Stimulated activated CD4-positive, alpha-beta T cell treated with anti-CD3 and anti-CD28 coated beads, Interleukin-12 subunit alpha, Interleukin-12 subunit beta, amount 100 ng/mL, for 24 hours (primary cell): ENCODE measurements around the gene FAM89A.
"Not testable (repeated sequence)": the region's sequence is repeated elsewhere in the genome, so short reads cannot be mapped to it uniquely, and the experiment has no call there.

Experiments used
- DNase-seq, 2 experiments: peaks; one replicate each; pipeline ENCODE4 v3.0.0-alpha.2; 2020; ENCODE audit warnings: low read depth in 2 of 2

FAM89A gene

DNA sequence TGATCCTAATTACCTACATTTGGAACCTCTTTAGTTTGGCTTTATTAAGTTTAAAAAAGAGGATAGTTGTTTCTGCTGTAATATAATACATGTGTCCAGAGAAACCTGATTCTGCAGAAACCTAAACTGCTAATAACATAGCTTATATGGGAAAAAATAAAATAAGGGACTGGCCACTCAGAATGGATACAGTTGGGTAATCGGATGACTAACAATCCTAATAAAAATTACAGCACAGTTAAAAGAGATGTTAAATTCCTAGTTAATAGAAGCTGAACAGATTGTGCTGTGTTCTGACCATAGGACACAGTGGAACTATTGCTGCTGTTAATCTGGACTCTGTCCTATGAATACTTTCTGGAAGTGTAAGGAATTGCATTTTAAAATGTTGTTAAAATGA, 45.2 kb downstream of the FAM89A start:
- no peak for DNase-seq

DNA sequence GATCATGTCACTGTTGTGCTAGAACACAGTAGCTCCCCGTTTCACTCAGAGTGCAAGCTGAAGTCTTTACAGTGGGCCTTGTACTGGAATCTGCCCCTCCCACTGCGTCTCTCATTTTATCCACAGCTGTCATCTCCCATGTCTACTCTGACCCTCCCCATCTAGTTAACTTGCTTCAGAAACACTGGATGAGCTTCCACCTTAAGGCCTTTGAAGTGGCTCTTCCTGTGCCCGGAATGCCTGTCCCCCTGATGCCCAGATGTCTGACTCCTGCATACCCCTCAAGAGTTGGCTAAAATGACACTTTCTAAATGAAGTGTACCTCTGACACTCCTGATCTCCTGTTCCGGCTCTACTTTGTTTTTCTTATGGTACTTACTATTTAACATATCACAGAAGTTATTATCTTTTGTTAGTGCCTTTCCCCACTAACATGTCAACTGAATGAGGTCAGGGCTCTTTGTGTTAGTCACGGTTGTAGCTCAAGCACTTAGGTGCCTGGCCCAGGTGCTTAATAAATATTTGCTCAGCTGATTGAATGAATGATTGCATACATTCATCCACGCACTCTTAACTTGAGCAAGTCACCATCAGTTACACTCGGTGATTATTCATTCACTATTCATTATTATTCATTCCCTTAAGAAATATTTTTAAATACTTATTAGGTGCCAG, 47.8 kb downstream of the FAM89A start:
- no peak for DNase-seq

DNA sequence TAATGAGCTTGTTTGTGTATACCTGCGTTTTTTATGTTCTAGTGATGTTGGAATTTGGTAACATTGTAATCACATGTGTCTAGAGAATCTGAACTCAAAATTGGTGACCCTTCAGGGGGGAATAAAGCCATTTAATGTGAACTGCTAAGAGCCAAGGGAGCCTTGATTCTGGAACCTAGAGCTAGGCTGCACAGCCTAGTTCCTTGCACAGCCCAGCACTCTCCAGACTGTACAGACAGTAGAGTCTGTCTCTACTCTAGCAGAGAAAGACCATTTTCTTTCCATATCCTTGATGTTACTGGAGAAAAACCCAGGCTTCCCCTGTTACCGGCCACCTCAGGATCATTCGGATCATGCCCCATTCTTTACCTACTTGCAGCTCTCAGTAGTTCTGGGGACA, 52.6 kb downstream of the FAM89A start:
- no peak for DNase-seq

DNA sequence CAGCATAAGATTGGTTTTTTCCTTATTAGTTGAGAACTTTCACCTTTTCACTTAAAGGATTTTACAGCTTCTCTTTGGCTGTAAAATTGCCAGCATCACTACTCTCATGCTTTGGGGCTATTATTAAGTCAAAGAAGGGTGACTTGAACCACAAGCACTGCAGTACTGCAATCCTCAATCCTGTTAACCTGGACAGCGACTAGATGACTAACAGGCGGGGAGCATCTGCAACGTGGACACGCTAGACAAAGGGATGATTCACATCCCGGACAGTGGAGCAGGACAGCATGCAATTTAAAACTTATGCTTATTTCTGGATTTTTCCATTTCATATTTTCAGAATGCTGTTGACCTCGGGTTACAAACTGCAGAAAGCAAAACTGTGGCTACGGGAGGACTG, 53.1 kb downstream of the FAM89A start:
- no peak for DNase-seq

DNA sequence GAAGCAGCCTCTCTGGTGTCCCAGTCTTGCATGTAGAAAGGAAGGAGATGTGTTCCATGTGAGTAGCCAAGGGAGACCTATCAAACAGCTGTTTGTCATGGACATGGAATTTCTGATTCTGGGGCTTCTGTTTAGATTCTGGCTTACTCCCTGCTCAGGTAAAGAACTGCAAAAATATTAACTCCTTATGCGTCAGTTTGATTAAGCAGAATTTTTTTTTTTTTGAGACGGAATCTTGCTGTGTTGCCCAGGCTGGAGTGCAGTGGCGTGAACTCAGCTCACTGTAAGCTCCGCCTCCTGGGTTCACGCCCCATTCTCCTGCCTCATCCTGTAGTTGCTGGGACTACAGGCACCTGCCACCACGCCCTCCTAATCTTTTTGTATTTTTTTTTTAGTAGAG, 54.3 kb downstream of the FAM89A start:
- DNase-seq = no peak

DNA sequence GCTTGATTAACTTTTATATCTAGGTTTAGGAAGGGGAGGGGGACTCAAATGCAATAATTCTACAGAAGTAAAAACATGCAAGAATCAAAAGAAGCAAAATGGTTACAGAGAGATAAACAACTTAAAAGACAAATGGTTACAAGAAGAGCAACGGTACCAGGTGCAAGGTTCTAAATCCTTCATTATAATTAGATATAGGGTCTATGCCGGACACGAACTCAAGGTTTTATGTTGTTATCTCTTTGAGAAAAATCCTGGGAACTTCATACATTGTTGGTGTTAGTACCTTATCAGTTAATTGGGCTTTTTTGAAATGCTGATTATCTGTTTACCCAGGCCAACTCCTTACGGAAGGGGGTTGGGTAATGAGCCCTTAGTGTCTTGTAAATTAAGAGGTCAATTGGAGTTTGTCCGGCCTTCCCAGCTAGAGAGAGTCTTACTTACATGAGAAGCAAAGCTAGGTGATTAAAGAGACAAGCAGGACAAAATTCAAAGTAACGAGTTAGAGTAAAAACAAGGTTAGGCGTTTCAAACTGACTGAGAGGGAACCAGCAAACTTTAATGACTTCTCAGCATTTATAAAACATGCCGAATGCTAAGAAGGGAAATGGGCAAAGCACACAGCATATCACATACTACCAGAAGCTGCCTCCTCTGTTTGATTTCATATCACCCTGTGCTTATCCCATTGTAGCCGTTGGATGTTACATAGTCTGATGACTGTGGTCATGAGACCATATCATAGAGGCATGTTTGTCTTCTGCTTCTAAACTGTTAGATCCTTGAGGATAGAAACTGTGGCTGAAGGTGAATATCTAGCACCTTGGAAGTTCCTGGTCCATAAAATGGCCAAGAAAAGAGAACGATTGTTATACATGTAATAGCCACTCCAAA, 55.2 kb downstream of the FAM89A start:
- DNase-seq = not testable (repeated sequence)

DNA sequence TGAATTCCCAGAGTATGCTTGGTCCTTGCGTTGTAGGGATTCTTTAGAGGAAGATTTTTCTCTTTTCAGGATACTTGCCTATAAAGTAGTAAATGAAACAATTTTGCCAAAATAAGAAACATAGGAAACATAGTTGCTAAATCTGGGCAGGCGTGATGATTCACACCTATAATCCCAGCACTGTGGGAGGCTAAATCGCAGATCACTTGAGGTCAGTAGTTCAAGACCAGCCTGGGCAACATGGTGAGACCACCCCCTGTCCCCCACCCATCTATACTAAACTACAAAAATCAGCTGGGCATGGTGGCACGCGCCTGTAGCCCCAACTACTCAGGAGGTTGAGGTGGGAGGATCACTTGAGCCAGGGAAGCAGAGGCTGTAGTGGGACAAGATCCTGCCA, 56.2 kb downstream of the FAM89A start:
- no peak for DNase-seq

DNA sequence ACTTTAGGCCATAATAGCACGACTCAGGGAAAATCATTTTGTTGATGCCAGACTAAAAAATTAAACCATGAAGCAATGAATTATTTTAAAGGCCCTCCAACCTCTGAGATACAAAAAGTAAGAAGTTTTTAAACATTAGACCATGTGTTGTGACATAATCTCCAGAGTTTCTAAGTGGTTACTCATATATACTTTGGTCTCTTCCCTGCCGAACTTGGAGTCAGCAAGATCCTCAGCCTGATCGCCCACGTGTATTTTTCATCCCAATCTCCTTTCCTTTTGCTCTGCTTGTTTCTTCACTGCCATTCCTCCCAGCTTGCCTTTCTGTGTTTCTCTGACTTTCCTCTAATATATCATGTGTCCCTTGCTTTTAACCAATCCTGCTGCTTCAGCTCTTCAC, 57.4 kb downstream of the FAM89A start:
- no peak for DNase-seq

DNA sequence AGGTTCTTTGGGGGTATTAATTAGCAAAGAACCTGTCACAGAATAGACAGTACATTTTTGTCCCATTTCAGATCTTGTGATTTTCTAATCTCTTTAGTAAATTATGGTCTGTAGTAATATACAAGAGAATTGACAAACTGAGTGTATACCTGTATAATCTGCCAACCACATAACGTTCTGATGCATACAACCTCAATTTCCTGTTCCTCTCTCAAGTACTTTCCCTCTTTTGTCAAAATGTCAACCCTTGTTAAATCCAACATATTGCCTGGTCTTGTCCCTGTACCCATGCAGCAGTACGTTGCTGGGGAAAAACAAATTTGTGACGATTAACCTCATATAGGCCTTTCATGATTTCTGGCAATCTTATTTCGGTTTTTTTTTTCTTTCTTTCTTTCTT, 60.1 kb downstream of the FAM89A start:
- DNase-seq = no peak

DNA sequence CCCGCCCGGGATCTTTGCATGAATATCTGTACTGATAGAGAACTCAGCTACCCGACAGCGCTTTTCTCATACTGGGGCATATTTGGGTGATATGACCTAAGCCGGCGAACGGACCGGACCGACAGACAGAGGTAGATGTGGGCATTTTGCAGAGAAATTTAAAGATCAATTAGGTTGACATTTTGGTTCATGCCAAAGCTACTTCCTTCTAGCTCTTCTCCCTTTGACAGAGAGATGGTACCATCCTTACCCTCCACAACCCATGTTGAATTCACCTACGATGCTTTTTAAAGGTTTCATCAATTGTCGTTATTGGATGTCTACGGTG, 60.7 kb downstream of the FAM89A start:
- DNase-seq = no peak

DNA sequence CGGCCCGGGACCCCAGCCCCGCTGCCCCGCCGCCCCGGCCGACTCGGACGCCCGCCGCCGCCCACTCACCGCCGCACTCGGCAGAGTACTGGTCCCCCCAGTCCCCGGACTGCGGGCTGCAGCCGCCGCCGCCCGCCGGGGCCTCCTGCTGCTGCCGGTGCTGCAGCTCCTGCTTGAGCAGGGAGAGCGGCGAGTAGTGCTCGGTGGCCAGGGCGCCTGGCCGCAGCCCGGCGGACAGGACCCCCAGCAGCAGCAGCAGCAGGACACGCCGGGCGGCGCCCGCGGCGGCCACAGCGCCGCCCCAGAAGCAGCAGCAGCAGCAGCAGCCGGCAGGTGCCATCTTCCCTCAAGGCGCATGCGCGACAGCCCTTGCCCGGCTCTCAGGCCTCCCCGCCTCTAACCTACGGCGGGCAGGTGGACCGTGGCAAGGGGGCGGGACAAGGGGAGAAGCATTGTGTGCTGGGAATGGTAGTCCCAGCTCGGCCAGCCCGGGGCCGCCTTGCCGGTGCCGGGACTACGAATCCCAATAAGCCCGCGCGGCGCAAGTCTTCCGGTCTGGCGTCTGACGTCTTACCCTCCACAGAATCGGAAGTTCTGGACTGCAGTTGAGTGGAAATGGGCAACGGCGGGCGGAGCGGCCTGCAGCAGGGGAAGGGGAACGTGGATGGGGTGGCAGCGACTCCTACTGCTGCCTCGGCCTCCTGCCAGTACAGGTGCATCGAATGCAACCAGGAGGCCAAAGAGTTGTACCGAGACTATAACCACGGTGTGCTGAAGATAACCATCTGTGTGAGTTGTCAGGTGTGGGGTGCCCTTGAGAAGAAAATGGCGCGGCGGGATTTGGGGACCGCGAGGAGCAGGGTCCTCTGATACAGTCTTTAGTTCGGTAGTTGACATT, 61.3 kb downstream of the FAM89A start, which contains the start of the genes ARV1 and TTC13:
TSS of gene ARV1 (plus strand) at position 604 of the 898 bp plus-strand sequence. CDS start at position 616, 12 bp downstream.
TSS of gene TTC13 (minus strand) at position 371 of the 898 bp plus-strand sequence. CDS start at position 340, 31 bp downstream.
- DNase-seq = peak; percentile 95 to 96

DNA sequence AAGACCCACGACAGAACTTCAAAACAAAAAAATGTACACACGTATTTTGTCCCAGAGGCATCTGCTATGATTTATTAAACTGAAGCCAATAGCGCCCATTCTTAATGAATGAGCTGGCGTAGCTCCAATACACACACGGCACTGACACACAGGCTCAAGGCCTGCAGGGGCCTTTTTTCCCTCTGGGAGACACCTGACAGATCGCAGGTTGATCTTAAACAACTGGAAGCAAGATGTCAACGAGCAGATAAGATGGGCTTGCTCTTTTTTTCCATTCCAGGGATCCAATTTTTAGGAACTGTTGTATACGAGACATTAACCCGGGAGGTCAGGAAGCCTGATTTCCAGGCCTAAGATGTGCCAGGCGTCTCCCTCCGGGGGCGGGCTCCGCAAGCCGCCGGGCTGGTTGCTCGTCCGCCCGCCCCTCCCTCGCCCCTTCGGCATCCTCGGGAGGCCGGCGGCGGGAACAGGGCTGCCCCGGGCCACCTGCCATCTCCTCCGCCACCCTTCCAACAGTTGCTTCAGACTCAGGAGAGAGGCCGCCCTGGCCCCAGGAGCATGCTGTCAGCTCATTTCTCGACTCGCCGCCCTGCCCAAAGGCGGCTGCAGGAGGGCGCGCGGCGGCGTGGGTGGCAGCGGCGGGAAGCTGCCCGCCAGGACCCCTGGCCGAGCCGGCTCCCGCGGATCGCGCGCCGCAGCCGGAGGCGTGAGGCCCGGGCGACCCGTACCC, 62.1 kb downstream of the FAM89A start:
- peak in 1 of 2 experiments; percentile 22 for DNase-seq

DNA sequence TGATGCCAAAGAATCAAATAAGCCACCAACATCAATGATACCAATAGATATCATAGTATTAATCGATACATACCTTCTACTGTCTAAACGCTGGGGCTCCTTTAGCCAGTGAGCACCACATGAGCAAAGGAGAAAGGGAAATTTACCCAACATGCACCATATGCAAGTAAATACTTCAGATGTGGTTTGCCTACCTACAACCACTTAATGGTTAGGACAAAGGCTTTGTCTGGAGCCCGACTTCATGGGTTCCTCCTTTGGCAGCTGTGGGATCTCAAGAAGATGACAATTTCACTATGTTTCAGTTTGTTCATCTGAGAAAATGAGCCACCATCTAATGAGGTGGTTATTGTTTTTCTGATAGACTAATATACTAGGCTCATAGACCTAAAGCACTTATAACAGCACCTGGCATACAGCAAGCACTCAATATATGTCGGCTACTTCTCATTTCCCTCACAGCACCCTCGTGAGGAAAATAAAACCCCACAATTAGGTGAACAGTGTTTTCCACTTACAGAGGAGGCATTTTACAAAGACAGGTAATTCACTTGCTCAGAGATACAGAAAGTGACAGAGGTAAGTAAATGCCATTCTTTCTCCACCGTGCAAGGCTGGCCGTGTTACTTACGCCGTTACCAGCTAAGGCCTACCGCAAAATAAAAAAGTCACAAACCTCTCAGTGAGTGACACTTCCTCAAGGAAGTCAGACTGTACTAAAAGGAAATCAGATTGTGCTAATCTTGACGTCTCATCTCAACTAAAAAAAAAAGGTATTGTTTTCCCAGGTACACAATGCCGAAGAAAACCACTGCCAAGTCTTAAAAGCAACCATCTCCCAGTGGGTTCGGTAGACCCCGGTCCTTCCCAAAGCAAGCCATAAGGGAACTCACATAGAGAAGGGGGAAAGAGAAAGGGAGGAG, 63.0 kb downstream of the FAM89A start:
- DNase-seq = no peak

DNA sequence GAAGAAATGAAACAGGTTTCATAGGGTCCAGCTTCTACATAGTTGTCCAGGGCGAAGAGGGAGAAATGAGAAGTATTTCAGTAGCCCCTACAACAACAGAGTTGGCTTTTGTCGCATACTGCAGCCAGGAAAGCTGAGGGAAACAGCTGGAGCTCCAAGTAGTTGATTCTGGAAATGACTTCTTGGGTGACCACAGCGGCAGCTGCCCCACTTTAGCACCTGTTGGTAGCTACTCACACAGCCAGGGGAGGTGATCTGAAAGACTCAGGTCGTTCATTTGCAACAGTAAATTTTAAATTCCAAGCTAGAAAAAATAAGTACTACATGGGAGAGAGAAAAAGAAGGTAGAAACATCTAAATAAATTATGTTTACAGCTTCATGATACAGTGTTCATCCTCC, 63.7 kb downstream of the FAM89A start:
- no peak for DNase-seq

DNA sequence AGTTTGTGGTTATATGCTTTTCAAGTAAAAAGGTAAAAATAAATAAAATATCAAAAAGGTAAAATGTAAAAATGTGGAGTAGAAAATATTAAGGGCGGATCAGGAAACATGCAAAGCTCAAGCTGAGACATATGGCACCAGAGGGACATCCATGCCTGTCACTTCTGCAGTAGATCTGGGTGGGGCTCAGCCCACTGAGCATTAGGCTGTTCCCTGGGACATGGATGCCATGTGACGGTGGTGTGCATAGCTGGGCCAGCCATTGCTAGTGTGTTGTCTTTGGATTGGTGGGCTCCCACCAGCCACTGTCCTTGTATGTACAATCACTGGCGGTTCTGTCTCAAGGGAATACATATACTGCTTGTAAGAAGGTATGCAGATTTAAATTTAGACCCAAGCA, 64.4 kb downstream of the FAM89A start:
- no peak for DNase-seq

DNA sequence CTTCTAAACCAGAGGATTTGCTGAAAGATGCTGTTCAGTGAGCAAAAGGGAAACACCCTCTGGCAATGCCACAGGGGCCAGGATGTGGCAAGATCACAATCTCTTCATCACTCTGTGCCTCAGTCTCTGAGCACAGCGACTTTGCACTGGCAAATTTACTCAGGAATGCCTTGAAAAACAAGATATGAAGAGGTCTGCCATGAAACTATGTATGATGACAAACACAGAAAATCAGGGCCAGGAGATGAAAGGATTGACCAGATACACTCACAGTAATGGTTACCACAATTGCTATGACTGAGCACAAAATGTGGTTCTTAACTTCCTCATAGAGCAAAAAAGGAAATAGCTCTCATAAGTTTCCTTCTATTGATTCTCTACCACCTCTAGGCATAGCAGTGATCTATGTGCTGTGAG, 67.2 kb downstream of the FAM89A start:
- DNase-seq = peak; percentile 7 to 23

DNA sequence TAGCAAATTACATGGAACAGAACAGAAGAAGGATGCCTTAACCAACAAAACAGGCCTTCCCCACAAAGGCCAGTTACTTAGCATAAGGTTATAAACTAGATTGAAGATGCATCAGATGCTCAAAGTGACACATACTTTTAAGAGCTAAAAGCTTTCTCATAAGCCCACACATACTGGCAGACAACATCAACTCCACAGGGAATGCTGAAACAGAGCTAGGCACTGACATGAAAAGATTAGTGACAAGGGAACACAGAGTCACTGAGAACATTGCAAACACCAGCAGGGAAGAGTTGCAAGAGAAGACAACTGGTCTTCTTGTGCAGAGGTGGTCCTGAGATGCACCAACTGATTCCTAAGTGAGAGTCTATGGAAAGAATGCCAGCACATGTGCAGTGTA, 68.3 kb downstream of the FAM89A start:
- no peak for DNase-seq

DNA sequence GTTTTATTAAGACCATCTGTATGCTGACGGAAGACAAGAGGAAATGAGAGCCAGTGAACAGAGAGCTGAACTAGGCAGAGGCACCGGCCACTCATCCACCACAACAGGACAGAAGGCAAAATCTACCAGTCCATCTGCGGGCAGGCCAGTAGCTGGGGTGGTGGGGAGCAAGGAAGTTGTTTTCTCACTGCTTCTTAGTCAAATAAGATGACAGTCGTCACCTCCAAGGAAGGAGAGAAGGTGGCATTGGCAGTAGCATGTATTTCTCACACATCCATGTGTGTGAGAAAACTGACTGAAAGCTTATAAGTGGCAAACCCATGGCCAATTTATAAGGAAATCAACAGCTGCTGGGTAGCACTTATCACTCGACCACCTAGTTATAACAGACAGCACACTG, 69.6 kb downstream of the FAM89A start:
- DNase-seq = no peak
